Muscle of leg (tissue), 11 donors: ENCODE measurements around the gene ATXN1. TPM values are rescaled to one million over a fixed set of nuclear protein-coding genes. Genes with fewer than 3 reads are reported as not detected.
A peak's percentile ranks its signal among the peaks of the same experiment; 100 is the strongest.
"Not testable (repeated sequence)": the region's sequence is repeated elsewhere in the genome, so short reads cannot be mapped to it uniquely, and the experiment has no call there.

ENCODE experiments used
- DNase-seq: peaks from one replicate; pipeline ENCODE4 v3.0.0; 2013
- H3K27ac ChIP-seq: one replicate; pipeline ENCODE4 v1.5.1; 2013; ENCODE audit warnings: mild to moderate bottlenecking, low read length, control low read depth
- H3K27me3 ChIP-seq: one replicate; pipeline ENCODE4 v1.6.1; 2013; ENCODE audit warnings: low read length; ENCODE audit not compliant: control insufficient read depth, insufficient read depth
- H3K36me3 ChIP-seq: one replicate; pipeline ENCODE4 v1.6.1; 2013; ENCODE audit warnings: low read length; ENCODE audit not compliant: control insufficient read depth, insufficient read depth
- H3K4me1 ChIP-seq: one replicate; pipeline ENCODE4 v1.6.1; 2013; ENCODE audit warnings: low read length; ENCODE audit not compliant: control insufficient read depth, insufficient read depth
- H3K4me3 ChIP-seq: one replicate; pipeline ENCODE4 v1.5.1; 2013; ENCODE audit warnings: low read length, control low read depth
- H3K9me3 ChIP-seq: replicated peaks from 2 replicates; pipeline ENCODE4 v1.6.1; 2013; ENCODE audit warnings: low read depth, low read length; ENCODE audit not compliant: control insufficient read depth
- WGBS: methylation state at CpG from one replicate; pipeline ENCODE4 v1.1.5; 2013; ENCODE audit warnings: missing lambda C conversion rate; ENCODE audit not compliant: insufficient coverage; 5-methylcytosine and 5-hydroxymethylcytosine counted together
- polyA plus RNA-seq, 8 donors: library from polyadenylated mRNA; unstranded; fragments of 120-200 nt; gene quantifications; one replicate each; pipeline versions ENCODE4 v1.2.1 to v1.2.3, GENCODE V29; 2013; ENCODE audit warnings: inconsistent platforms in 1 of 8, low replicate concordance in 1 of 8; ENCODE audit not compliant: insufficient read length in 8 of 8, insufficient read depth in 1 of 8
- total RNA-seq: library from RNA; stranded (reverse); fragments of 120-200 nt; gene quantifications from one replicate; pipeline ENCODE4 v1.2.4, GENCODE V29; 2013

ATXN1 gene
- total and polyA plus RNA-seq, 9 donors = 10.2 to 19.9 (median 12.9) TPM

DNA sequence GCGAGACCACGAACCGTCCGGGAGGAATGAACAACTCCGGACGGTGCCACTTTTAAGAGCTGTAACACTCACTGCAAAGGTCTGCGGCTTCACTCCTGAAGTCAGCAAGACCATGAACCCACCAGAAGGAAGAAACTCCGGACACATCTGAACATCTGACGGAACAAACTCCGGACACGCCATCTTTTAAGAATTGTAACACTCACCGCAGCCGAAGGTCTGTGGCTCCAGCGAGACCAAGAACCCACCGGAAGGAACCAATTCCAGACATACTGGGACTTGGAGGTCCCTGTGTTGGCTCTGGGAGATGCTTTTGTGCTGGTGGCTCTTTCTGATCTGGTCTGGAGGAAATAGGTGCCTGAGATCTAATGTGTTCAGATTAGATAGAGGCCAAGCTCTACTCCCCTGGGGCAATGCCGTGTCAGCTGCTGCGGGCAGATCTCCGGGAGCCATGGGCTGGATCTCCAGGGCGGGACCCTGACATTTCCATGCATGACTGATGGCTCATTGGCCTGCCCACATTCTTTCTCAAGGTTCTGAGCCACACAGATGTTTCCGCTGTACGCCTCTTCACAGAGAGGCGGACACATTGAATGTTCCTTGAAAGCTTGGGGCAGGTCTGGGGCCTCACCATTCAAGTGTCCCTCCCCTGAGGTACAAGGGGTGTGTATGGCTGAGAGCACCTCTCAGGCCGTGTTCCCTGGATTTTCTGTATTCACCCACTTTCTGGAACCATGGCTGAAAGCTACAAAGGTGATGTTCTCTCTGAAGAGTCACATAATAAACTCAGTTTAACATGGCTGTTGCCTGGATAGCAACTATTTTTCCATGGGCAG, 493.6 kb downstream of the ATXN1 start:
- Histone ChIP-seq H3K27ac (no peak overlapping the region), H3K4me1 (no peaks in the 10 kb centered on the region), H3K4me3 (no peak overlapping the region)

DNA sequence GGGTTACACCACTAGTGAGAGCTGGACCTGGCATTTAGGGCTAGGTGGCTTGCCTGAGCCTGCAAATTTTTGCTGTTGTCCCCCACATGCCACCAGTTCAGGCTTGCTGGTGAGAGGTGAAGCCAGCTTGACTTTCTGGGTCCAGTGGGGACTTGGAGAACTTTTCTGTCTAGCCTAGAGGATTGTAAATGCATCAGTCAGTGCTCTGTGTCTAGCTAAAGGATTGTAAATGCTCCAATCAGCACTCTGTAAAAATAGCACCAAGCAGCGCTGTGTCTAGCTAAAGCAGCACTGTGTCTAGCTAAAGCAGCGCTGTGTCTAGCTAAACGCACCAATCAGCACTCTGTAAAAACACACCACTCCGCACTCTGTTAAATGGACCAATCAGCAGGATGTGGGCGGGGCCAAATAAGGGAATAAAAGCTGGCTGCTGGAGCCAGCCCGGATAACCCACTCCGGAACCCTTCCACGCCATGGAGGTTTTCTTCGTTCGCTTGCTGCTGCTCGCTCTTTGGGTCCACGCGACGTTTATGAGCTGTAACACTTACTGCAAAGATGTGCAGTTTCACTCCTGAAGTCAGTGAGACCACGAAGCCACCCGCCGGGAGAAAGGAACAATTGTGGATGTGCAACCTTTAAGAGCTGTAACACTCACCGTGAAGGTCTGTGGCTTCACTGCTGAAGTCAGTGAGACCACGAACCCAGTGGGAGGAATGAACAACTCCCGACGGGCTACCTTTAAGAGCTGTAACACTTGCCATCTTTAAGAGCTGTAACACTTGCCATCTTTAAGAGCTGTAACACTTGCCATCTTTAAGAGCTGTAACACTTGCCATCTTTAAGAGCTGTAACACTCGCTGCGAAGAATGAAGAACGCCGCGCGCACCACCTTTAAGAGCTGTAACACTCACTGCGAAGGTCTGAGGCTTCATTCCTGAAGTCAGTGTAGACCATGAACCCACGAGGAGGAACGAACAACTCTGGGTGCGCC, 495.6 kb downstream of the ATXN1 start:
- Histone ChIP-seq H3K27me3 (no peaks in the 10 kb centered on the region), H3K9me3 (no peaks in the 10 kb centered on the region), H3K27ac (no peak overlapping the region), H3K4me1 (no peaks in the 10 kb centered on the region), H3K36me3 (no peaks in the 10 kb centered on the region), H3K4me3 (no peak overlapping the region)
- WGBS = 93% methylated on average over 29 of the region's 31 CpGs
- no peak for DNase-seq

More for the DNA sequence above, 493.6 kb downstream of the ATXN1 start:
- H3K9me3 ChIP-seq = no peaks in the 10 kb centered on the region
- no peak for DNase-seq
- 90% methylated on average over 21 of the region's 23 CpGs for WGBS
- H3K27me3 ChIP-seq = no peaks in the 10 kb centered on the region
- no peaks in the 10 kb centered on the region for H3K36me3 ChIP-seq

DNA sequence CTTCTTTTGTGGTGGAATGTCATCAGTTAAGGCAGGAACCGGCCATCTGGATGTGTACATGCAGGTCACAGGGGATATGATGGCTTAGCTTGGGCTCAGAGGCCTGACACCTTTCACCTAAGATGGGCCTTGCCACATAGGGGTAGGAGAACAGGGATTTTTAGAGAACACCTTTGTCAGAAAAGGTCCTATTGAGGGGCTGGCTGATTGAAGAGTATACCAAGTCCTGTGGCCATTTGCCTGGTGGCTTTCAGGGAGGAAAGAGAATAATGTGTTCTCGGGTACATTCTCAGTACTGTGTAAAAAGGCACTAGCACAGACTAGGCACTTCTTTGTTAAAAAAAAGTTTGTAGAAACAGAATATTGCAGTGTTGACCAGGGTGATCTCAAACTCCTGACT, 496.5 kb downstream of the ATXN1 start:
- no peaks in the 10 kb centered on the region for H3K9me3 ChIP-seq
- H3K4me3 ChIP-seq = no peak overlapping the region
- no peak overlapping the region for H3K27ac ChIP-seq
- WGBS = 100% methylated on average over 1 of the region's 2 CpGs
- no peaks in the 10 kb centered on the region for H3K27me3 ChIP-seq
- DNase-seq = no peak
- no peaks in the 10 kb centered on the region for H3K4me1 ChIP-seq
- no peaks in the 10 kb centered on the region for H3K36me3 ChIP-seq

DNA sequence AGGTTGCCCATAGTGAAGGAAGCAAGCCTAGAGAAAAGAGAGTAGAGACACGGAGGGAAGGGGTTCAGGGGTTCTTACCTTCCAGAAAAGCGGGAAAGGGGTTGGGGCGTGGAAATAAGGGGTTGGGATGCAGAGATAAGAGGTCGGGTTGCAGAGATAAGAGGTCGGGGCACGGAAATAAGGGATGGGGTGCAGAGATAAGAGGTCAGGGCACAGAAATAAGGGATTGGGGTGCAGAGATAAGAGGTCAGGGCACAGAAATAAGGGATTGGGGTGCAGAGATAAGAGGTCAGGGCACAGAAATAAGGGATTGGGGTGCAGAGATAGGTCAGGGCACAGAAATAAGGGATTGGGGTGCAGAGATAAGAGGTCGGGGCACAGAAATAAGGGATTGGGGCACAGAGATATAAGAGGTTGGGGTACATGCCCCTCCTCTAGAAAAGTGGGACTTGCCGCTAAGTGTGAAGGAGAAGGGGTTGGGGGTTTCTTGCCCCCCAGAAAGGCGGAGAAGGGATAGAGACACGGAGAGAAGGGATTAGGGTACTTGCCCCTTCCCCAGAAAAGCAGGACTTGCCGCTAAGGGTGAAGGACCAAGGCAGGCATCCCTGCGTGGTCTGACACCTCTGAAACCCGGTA, 497.7 kb downstream of the ATXN1 start:
- not testable (repeated sequence) for H3K4me1 ChIP-seq, H3K9me3 ChIP-seq, H3K27me3 ChIP-seq, H3K27ac ChIP-seq, DNase-seq, H3K4me3 ChIP-seq, H3K36me3 ChIP-seq
- 88% methylated on average over 12 of the region's 13 CpGs for WGBS

DNA sequence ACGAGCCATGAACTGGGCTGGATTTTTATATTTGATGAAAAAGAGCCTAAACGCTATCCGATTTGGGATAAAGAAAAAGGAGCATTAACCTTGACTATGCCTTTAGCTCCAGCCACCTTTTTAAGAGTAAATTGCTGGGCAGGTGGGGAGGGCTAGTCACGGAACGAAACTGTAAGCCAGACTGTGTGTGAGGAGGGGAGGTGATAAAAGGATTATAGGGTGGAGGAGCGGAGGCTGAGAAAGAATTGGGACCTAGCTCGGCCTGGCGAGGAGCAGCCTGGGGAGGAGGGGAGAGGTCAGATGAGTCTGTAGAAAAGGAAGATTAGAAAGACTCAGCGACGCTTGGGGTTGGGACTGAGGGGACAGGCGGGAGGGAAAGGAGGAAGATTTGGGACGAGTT, 498.5 kb downstream of the ATXN1 start:
- not testable (repeated sequence) for DNase-seq, H3K36me3 ChIP-seq, H3K27me3 ChIP-seq, H3K9me3 ChIP-seq, H3K4me3 ChIP-seq, H3K4me1 ChIP-seq, H3K27ac ChIP-seq
- 59% methylated on average over 9 of the region's 12 CpGs for WGBS

DNA sequence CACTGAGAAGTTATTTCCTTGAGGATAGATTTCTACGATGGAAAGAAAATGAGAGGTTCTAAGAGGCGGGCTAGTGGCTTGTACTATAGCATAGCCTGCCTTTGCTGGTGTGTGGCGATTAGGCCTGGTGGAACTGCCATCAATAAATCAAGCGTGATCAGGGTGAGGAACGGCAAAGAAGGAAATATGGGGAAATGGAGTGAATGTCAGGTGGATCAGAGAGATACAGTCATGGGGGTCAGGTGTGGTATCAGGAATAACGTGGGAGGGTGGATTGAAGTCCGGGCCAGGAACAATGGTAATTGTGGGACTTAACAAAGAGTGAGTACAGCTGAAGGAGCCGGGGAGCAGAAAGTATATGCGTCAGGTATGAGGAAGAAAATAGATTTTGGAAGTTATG, 500.7 kb downstream of the ATXN1 start:
- not testable (repeated sequence) for DNase-seq, H3K4me1 ChIP-seq, H3K27me3 ChIP-seq, H3K4me3 ChIP-seq, H3K9me3 ChIP-seq, H3K27ac ChIP-seq, H3K36me3 ChIP-seq
- 83% methylated on average over 4 of the region's 9 CpGs for WGBS

DNA sequence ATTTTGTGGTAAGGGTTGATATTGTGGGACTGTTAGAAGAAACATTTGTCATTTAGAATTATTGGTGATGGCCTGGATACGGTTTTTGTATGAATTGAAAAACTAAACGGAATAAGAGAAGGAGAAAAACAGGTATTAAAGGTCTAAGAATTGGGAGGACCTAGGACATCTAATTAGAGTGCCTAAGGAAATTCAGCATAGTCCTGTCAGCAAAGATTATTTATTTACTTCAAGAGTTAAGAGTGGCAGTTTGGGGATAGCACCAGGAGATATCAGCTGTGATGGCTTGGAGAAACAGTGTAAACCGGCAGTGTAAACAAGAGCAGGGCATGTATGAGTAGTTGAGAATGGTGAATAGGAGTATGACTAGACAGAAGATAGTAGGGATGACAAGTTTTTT, 501.7 kb downstream of the ATXN1 start:
- not testable (repeated sequence) for H3K27ac ChIP-seq, H3K4me1 ChIP-seq, DNase-seq, H3K9me3 ChIP-seq, H3K27me3 ChIP-seq, H3K4me3 ChIP-seq, H3K36me3 ChIP-seq
- no CpG with 5 or more reads among the region's 3 CpGs for WGBS

DNA sequence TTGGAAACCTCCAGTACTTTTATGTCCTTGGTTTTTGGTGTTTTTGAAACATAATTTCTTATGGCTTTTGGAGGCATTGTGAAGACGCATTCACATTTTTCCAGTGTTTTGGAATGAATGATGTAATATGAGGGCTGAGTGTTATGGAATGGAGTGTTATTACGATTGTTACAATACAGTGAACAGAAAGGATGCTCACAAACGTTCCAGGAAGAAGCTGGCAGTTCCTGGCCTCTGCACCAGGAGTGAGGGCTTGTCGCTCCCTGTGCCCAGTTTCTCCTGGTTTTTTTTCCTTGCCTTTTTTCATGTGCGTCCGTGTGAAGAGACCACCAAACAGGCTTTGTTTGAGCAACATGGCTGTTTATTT, 502.6 kb downstream of the ATXN1 start:
- H3K27me3 ChIP-seq = no peaks in the 10 kb centered on the region
- 51% methylated on average over 4 of the region's 6 CpGs for WGBS
- no peaks in the 10 kb centered on the region for H3K9me3 ChIP-seq
- H3K36me3 ChIP-seq = peaks cover 4% of the 10 kb centered on the region
- no peak overlapping the region for H3K27ac ChIP-seq
- no peaks in the 10 kb centered on the region for H3K4me1 ChIP-seq
- H3K4me3 ChIP-seq = no peak overlapping the region
- peak; percentile 51 for DNase-seq

DNA sequence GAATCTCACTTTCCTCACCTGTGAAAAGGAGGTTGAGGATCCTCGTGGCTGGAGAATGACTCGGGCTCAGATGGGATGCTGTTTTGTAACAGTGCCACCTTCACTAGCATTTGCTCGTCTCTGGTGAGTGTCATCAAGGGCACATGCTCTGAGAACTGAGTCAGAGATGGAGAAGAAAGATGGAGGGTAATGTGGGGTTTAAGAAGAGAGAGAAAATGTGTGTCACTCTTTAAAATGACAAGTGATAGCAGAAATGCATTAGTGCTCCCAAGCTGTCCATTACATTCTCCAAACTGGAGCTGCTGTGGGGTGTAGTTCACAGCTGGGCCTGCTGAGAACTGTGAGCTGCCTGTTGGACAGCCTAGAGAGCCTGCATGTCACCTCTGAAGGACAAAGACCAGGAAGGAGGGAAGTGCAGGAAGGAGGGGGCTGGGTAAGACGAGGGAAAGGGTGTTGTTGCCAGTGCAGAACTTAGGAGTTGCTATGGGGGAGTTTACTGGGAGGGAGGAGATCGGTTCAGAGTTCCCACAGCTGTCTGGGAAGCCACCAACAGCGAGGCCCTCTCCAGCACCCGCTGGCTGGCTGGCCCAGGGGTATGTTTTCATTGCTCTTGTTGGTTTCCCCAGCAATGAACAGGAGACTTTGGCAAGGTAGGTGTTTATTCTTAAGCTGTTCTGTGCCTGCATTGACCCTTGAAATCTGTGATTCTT, 503.1 kb downstream of the ATXN1 start:
- DNase-seq = no peak
- WGBS = 57% methylated on average over 5 of the region's 7 CpGs
- H3K36me3 ChIP-seq = peaks cover 4% of the 10 kb centered on the region
- no peak overlapping the region for H3K27ac ChIP-seq
- no peak overlapping the region for H3K4me3 ChIP-seq
- H3K4me1 ChIP-seq = no peaks in the 10 kb centered on the region
- H3K27me3 ChIP-seq = no peaks in the 10 kb centered on the region
- no peaks in the 10 kb centered on the region for H3K9me3 ChIP-seq
